PC-3 (cell line): ENCODE results near the gene POLD4. TPM values are rescaled to one million over a fixed set of nuclear protein-coding genes. Genes with fewer than 3 reads are reported as not detected.

Experiments
- ATAC-seq: fragments of 200-7000 bp; cut with Tn5 transposase; 2 replicates; pipeline ENCODE4 v1.9.1; 2020; ENCODE audit warnings: mild to moderate bottlenecking, moderate library complexity
- BruUV-seq: library from RNA; stranded (reverse); fragments of 400-500 nt; replicated peaks from 2 replicates; lab custom pipeline; 2021; lab: Mats Ljungman, UMichigan
- CTCF ChIA-PET: fragments of 300-600 bp; sonication (Branson Sonifier 250); formaldehyde crosslinking; loops from one replicate; lab custom pipeline; 2022; ENCODE audit warnings: antibody characterized with exemption; lab: Charles Lee
- POLR2A ChIA-PET: fragments of 300-600 bp; sonication (Branson Sonifier 250); formaldehyde crosslinking; loops from one replicate; lab custom pipeline; 2022; ENCODE audit warnings: antibody characterized with exemption; ENCODE audit not compliant: unreplicated experiment; lab: Charles Lee
- DNase-seq: peaks from one replicate; pipeline ENCODE4 v3.0.0-alpha.2; 2015
- H2AFZ ChIP-seq: fragments of 300-600 bp; sonication (generic); 2 replicates; pipeline ENCODE4 v1.6.0; 2016; ENCODE audit warnings: antibody characterized with exemption, low read length
- H3F3A ChIP-seq: fragments of 300-600 bp; sonication (generic); one replicate; pipeline ENCODE4 v1.6.0; 2017; ENCODE audit warnings: antibody characterized with exemption, low read length, control low read depth, mild to moderate bottlenecking; ENCODE audit not compliant: unreplicated experiment
- H3K27ac ChIP-seq: fragments of 300-600 bp; sonication (generic); 2 replicates; pipeline ENCODE4 v1.5.1; 2016; ENCODE audit warnings: mild to moderate bottlenecking, low read length
- H3K27me3 ChIP-seq: fragments of 300-600 bp; sonication (generic); 2 replicates; pipeline ENCODE4 v1.6.1; 2016; ENCODE audit warnings: low read length, mixed read lengths
- H3K36me3 ChIP-seq: fragments of 300-600 bp; sonication (generic); 2 replicates; pipeline ENCODE4 v1.6.1; 2016; ENCODE audit warnings: low read depth, mixed run types, low read length, mixed read lengths
- H3K4me1 ChIP-seq: fragments of 300-600 bp; sonication (generic); 2 replicates; pipeline ENCODE4 v1.5.1; 2016; ENCODE audit warnings: low read length; ENCODE audit not compliant: insufficient read depth
- H3K4me2 ChIP-seq: fragments of 300-600 bp; sonication (generic); 2 replicates; pipeline ENCODE4 v1.6.0; 2016; ENCODE audit warnings: low read length
- H3K4me3 ChIP-seq: fragments of 300-600 bp; sonication (generic); 2 replicates; pipeline ENCODE4 v1.5.1; 2016; ENCODE audit warnings: mild to moderate bottlenecking, low read length, mixed read lengths
- H3K79me2 ChIP-seq: fragments of 300-600 bp; sonication (generic); 2 replicates; pipeline ENCODE4 v1.6.1; 2017; ENCODE audit warnings: low read length, mixed read lengths
- H3K9ac ChIP-seq: fragments of 300-600 bp; sonication (generic); 2 replicates; pipeline ENCODE4 v1.6.0; 2016; ENCODE audit warnings: mild to moderate bottlenecking, low read length
- H3K9me2 ChIP-seq: fragments of 300-600 bp; sonication (generic); replicated peaks from 2 replicates; pipeline ENCODE4 v1.6.1; 2016; ENCODE audit warnings: mixed run types, low read length, mixed read lengths
- H3K9me3 ChIP-seq: fragments of 300-600 bp; sonication (generic); 2 replicates; pipeline ENCODE4 v1.6.1; 2016; ENCODE audit warnings: low read length, mixed read lengths
- H4K20me1 ChIP-seq: fragments of 300-600 bp; sonication (generic); 2 replicates; pipeline ENCODE4 v1.6.1; 2016; ENCODE audit warnings: low read length, mixed read lengths
- EZH2 ChIP-seq: fragments of 300-600 bp; sonication (generic); IDR thresholded peaks from one replicate; pipeline ENCODE4 v1.6.1; 2017; ENCODE audit warnings: antibody characterized with exemption, mild to moderate bottlenecking, low read length; ENCODE audit not compliant: unreplicated experiment
- EZH2phosphoT487 ChIP-seq: fragments of 300-600 bp; sonication (generic); IDR thresholded peaks from 2 replicates; pipeline ENCODE4 v1.6.1; 2018; ENCODE audit warnings: mild to moderate bottlenecking, antibody characterized with exemption, low read length, borderline replicate concordance
- intact Hi-C: fragments of 100-400 bp; cut with micrococcal nuclease; formaldehyde crosslinking; loops from 2 replicates; pipeline ENCODE4 v1.9.0; 2023
- total RNA-seq: library from RNA; depleted of rRNA; stranded (reverse); fragments of >200 nt; gene quantifications from 2 replicates; pipeline ENCODE4 v1.2.3, GENCODE V29; 2014
- TF ChIP-seq, protein P1 (sequence below): fragments of 300-600 bp; sonication (generic); conservative IDR thresholded peaks from 2 replicates; pipeline ENCODE4 v1.5.1; 2017; ENCODE audit warnings: antibody characterized with exemption, low read depth, mild to moderate bottlenecking, low read length

Gene POLD4
- total RNA-seq, 1 experiment from 2014 or later = 81.5 TPM

DNA sequence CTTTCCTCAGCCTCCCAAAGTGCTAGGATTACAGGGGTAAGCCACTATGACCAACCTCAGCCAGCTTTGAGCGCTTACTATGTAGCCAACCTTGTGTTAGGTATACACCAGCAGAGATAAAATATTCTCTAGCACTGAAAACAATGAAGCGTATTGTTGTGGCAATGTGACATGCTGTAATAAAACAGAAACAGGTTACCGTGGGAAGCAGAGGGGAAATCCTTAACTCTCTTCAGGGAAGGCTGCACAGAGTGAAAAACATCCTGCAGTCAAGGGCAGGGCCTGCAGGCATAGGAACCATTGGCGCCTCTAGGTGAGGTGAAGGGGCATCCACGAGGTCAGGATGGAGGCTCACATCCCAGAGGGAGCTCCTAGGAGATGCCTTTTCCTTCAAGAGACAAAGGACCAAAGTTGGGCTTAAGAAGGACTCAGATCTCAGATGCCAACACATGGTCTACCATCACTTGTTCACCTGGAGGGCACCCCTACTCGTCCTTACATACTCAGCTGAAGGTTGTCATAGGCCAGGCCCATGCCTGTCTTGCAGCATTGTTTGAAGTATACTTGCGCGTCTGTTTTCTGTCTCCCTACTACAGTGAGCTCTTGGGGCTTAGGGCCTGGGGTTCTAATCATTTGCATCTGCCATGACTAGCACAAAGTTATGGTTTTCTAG, 8.0 kb downstream of the POLD4 start:
- TSS peak; percentile 37 for BruUV-seq
- H3K36me3 ChIP-seq = no peaks in the 10 kb centered on the region
- H3K4me1 ChIP-seq = peaks cover 38% of the 10 kb centered on the region
- CTCF ChIA-PET = interaction anchor here (0.6 to 3.0 kb wide), 13 partner anchors 9 to 196 kb away, joined by 3 to 55 read pairs (median 9); partner anchors contain the start of gene PPP1CA
- peak overlapping the region; percentile 95 for H3K27ac ChIP-seq
- peak overlapping the region; percentile 56 for H2AFZ ChIP-seq
- H3F3A ChIP-seq = peaks cover 8% of the 10 kb centered on the region
- intact Hi-C loops = loop anchor here (2.0 kb wide), 1 partner anchor 79 kb away; the partner anchor contains the start of gene GRK2
- no peaks in the 10 kb centered on the region for H3K79me2 ChIP-seq
- ATAC-seq (peak; percentile 49), DNase-seq (peak; percentile 74)
- no peaks in the 10 kb centered on the region for H3K9me2 ChIP-seq
- no peaks in the 10 kb centered on the region for H3K27me3 ChIP-seq
- TF ChIP-seq, protein P1, sequence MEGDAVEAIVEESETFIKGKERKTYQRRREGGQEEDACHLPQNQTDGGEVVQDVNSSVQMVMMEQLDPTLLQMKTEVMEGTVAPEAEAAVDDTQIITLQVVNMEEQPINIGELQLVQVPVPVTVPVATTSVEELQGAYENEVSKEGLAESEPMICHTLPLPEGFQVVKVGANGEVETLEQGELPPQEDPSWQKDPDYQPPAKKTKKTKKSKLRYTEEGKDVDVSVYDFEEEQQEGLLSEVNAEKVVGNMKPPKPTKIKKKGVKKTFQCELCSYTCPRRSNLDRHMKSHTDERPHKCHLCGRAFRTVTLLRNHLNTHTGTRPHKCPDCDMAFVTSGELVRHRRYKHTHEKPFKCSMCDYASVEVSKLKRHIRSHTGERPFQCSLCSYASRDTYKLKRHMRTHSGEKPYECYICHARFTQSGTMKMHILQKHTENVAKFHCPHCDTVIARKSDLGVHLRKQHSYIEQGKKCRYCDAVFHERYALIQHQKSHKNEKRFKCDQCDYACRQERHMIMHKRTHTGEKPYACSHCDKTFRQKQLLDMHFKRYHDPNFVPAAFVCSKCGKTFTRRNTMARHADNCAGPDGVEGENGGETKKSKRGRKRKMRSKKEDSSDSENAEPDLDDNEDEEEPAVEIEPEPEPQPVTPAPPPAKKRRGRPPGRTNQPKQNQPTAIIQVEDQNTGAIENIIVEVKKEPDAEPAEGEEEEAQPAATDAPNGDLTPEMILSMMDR = no peak
- TF ChIP-seq EZH2phosphoT487 = no peak
- no peak for TF ChIP-seq EZH2
- H3K9ac ChIP-seq = peak overlapping the region; percentile 80
- H3K9me3 ChIP-seq = no peaks in the 10 kb centered on the region
- H3K4me3 ChIP-seq = peak overlapping the region; percentile 26; the same call in 1 of the 2 replicates
- POLR2A ChIA-PET = interaction anchor here (0.6 to 2.1 kb wide), 6 partner anchors 10 to 209 kb away, joined by 3 to 8 read pairs (median 5); partner anchors contain the start of gene RAD9A
- no peaks in the 10 kb centered on the region for H4K20me1 ChIP-seq
- H3K4me2 ChIP-seq = peak overlapping the region; percentile 71

DNA sequence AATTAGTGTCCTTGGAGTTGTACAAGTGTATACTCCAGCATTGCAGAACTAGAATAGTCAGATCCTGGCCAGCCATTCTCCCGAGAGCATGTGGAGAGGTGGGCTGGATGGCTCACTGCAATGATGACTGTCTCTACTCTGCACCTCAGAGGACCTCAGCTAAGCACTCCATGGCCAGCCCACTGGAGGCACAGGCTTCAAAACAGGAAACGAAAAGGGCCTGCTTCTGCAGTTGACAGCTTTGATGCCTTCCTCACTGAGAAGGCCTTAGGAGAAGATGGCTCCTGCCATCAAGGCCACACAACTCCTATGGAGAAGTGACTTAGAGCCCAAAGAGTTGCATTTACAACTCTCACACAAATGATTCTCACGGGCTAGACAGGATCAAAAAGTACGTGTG, 9.1 kb downstream of the POLD4 start:
- no peaks in the 10 kb centered on the region for H4K20me1 ChIP-seq
- peaks cover 38% of the 10 kb centered on the region for H3K4me1 ChIP-seq
- ChIA-PET POLR2A (no interaction called here), CTCF (interaction anchor here (0.6 to 3.0 kb wide), 3 partner anchors 21 to 37 kb away, joined by 3 to 55 read pairs (median 9); no protein-coding TSS in a partner anchor)
- peaks cover 8% of the 10 kb centered on the region for H3F3A ChIP-seq
- no peaks in the 10 kb centered on the region for H3K36me3 ChIP-seq
- no peak overlapping the region for H2AFZ ChIP-seq
- intact Hi-C loops = loop anchor here (2.0 kb wide), 1 partner anchor 77 kb away; the partner anchor contains the start of gene GRK2
- no peak overlapping the region for H3K4me3 ChIP-seq
- no peaks in the 10 kb centered on the region for H3K79me2 ChIP-seq
- no peak for DNase-seq
- no peaks in the 10 kb centered on the region for H3K9me3 ChIP-seq
- no TSS peak for BruUV-seq
- ATAC-seq = no peak
- no peaks in the 10 kb centered on the region for H3K27me3 ChIP-seq
- peak overlapping the region; percentile 95 for H3K27ac ChIP-seq
- H3K9ac ChIP-seq = peak overlapping the region; percentile 80; the same call in 1 of the 2 replicates
- H3K9me2 ChIP-seq = no peaks in the 10 kb centered on the region
- H3K4me2 ChIP-seq = no peak overlapping the region; the same call in 1 of the 2 replicates
- TF ChIP-seq EZH2phosphoT487 (no peak), EZH2 (no peak)
- TF ChIP-seq, protein P1 = no peak

DNA sequence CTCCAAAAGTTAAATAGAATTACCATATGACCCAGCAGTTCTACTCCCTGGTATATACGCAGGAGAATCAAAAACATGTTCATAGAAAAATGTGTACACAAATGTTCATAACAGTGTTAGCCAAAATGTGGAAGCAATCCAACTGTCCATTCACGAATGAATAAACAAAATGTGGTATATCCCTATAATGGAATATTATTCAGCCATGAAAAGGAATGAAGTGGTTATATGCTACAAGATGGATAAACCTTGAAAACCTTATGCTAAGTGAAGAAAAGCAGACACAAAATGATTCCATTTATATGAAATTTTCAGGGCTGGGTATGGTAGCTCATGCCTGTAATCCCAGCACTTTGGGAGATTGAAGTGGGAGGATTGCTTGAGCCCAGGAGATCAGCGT, 16.1 kb downstream of the POLD4 start:
- H2AFZ ChIP-seq = no peak overlapping the region
- POLR2A ChIA-PET = interaction anchor here (0.6 kb wide), 1 partner anchor 34 kb away, joined by 3 read pairs; the partner anchor contains the start of gene SSH3
- CTCF ChIA-PET = no interaction called here
- no peaks in the 10 kb centered on the region for H3K27me3 ChIP-seq
- H3K4me1 ChIP-seq = no peaks in the 10 kb centered on the region
- H3K79me2 ChIP-seq = no peaks in the 10 kb centered on the region
- TF ChIP-seq EZH2 (no peak), EZH2phosphoT487 (no peak)
- TF ChIP-seq, protein P1 = no peak
- no peaks in the 10 kb centered on the region for H3K36me3 ChIP-seq
- no peaks in the 10 kb centered on the region for H3K9me3 ChIP-seq
- H3K9ac ChIP-seq = no peak overlapping the region
- no peaks in the 10 kb centered on the region for H4K20me1 ChIP-seq
- no peak overlapping the region for H3K4me2 ChIP-seq
- no peak for DNase-seq
- no TSS peak for BruUV-seq
- no peak overlapping the region for H3K27ac ChIP-seq
- H3F3A ChIP-seq = peaks cover under 1% of the 10 kb centered on the region
- H3K4me3 ChIP-seq = no peak overlapping the region
- no peak for ATAC-seq
- intact Hi-C loops = no loop called here
- no peaks in the 10 kb centered on the region for H3K9me2 ChIP-seq
